ENCODE data around the gene ANTXR1.
"Not testable (repeated sequence)": the region's sequence is repeated elsewhere in the genome, so short reads cannot be mapped to it uniquely, and the experiment has no call there.

Gene ANTXR1

DNA sequence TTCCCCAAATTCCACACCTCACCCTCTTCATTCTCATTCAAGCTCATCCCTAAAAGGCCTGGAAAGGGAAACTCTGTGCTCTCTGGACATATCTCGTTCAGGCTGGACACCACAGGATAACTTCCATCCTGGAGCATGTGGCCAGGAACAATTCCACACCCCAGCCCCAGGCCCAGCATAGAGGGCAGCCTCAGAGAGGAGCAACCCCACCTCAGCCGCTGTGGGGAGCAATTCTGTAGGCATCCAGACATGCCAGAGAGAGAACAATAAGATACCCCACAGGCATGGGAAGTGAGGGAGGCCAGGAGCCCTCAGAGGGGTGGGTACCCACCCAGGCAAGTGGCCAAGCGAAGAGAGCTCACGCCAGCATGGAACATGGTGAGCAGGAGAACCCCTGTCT, 230.7 kb downstream of the ANTXR1 start:
- DNase-seq, result no peak

DNA sequence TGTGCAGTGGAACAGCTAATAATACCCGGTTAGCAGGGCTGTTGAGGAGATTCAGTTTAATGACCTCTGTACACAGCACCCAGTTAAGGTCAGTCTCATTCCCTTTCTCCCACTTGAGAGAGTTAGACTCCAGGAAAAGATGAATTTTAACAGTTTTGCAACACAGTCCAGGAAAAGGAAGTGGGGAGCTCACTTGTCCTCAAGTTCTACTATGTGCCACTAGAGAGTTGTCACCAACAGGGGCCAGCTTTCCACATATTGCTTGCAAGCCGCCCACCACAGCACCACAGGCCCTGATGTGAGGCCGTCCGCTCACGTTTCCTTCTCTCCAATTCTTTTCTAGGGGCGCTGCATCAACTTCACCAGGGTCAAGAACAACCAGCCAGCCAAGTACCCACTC, 231.9 kb downstream of the ANTXR1 start:
- DNase-seq, result no peak

GRCh38 chr2:69247583-69247982, 234.6 kb downstream of the ANTXR1 start:
- DNase-seq, result no peak

DNA sequence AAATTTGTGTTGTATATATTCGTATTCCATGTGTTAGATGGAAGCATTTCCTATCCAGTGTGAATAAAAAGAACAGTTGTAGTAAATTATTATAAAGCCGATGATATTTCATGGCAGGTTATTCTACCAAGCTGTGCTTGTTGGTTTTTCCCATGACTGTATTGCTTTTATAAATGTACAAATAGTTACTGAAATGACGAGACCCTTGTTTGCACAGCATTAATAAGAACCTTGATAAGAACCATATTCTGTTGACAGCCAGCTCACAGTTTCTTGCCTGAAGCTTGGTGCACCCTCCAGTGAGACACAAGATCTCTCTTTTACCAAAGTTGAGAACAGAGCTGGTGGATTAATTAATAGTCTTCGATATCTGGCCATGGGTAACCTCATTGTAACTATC, 235.3 kb downstream of the ANTXR1 start:
- no peak for DNase-seq

DNA sequence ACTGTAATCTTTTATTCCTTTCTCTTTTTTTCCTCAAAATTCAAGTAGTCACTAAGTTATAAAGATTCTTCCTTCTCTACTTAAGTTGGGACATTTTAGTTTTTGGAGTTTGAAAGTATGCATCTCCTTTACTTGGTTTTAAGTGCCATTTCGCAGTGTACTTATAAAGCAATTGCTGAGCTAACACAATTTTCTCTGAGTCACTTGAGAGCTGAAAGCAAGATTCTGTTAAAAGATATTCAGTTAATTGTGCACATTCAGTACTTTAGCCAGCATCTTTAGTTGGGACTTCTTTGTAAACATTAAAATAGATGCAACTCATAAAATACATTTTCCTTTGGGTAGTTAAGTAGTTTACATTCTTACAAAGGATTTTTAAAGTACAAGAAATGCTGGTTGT, 238.0 kb downstream of the ANTXR1 start:
- DNase-seq, result no peak

DNA sequence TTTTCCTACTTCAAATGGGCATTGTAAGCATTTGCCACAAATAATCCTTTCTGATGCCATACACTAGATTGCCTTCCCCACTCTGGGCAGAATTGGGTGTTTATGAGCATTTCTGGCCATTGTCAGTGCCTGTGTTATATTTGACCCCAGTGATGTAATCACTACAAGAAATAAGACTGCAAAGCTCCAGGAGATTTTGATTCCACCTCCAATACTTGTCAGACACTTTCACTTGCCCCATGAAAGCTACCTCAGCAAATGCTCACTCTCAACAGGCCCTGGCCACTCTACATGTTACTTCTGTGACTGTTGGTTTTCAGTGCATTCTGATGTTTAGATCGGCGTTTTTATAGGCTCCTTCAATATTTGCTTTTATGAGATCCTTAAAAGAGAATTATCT, 239.0 kb downstream of the ANTXR1 start:
- no peak for DNase-seq

GRCh38 chr2:69253112-69253511, 240.1 kb downstream of the ANTXR1 start:
- DNase-seq, result no peak

GRCh38 chr2:69253611-69254301, 240.8 kb downstream of the ANTXR1 start:
- no peak for DNase-seq

DNA sequence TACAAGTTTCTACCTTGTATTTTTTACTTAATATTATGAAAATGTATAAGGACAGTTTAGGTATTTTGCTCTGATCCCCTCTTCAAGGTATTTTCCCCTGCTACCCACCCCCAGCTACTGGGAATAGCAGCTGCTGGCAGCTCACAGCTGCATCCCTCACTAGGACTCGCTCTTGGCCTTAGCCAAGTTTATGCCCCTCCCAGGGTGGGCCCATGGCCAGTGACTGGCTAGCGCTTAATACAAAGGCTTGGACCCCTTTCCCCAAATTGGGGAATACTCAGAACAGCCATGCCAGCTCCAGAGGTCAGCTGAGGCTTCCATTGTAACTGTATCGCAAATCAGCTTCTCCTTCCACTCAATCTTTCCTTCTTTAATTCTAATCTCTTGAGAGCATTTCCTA, 242.8 kb downstream of the ANTXR1 start:
- DNase-seq, result no peak

- DNase-seq, result not testable (repeated sequence)
These were observed 247.1 kb downstream of the ANTXR1 start for GRCh38 chr2:69259994-69260591.

DNA sequence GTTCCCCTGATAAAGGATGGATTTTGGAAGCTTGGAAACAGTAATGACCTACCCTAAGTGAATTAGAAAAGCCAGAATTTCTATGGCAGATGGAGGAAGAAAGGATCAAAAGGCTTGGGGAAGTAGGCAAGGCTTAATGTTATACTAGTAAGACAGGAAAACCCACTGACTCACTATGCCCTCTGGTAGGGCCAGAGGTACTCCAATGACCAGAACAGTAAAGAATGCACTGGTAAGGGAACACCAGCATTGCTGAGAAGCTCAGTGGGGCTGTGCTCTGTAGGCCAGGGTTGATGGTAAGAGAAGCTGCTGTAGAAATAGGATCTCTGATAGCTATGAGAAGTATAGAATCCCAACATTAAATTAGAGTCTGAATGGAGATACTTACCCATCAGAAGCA, 247.7 kb downstream of the ANTXR1 start:
- no peak for DNase-seq

DNA sequence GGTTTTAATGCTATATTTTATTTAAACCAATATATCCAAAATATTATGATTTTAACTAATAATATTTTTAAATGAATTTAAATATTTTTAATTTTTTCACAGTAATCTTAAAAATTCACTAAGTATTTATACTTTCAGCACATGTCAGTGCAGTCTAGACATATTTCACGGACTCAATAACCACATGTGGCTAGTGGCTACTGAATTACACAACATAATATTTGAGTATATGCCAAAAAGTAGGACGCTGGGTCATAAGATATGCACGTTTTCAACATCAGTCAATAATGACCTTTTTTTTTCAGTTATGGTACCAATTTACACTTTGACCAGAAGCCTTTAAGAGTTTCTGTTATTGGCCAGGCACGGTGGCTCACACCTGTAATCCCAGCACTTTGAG, 256.4 kb downstream of the ANTXR1 start:
- DNase-seq, result no peak

GRCh38 chr2:69271831-69272257, 258.9 kb downstream of the ANTXR1 start:
- no peak for DNase-seq

DNA sequence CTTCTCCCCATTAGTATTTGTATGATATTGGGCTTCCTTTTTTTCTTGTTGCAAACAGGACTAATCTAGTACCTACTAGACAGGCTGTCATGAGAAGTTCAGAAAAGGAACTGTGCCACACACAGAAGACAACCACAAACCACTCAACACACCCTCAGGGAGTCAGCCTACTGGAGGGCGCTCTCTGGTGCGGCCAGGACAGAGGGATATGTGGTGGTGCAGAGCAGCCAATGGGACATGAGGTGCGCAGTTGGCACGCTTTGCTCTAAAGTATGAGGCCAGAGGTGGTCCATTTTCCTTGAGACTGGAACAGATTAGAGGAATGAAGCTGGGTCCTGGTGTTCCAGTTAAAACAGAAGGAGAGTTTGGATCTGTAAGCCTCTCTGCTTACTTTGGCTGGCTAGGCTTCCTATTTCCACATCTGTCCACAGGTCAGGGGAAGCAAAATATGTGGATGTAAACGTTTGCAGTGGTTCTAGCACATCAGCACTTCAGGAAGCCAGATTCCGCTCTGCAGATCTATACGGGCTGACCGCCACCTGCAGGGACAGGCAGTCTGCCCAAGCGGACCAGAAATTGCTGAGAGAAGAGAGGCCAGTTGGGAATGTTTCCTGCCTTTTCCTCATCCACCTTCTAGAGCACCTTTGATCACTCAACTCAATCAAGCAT, 260.0 kb downstream of the ANTXR1 start:
- DNase-seq, result no peak

- no peak for DNase-seq
These were observed 262.5 kb downstream of the ANTXR1 start for GRCh38 chr2:69275490-69275889.

DNA sequence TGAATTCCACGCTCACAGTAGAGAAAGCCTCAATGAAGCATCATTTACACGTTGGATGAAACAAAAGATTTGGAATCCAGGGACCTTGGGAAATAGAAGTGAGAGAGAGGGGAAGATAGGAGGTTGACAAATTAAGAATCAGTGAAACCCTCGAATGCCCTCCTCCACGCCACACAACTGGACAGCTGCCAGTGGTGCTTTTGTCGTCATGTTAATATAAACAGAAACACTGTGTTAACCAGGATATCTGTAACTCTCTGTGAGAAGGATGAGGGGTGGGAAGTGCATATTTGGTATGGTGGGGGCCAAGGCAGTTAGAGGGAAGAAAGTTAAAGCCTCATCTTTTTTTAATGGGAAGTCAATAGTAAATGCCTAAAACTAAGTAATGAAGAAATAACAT, 265.4 kb downstream of the ANTXR1 start:
- no peak for DNase-seq

- no peak for DNase-seq
These were observed 266.2 kb downstream of the ANTXR1 start for GRCh38 chr2:69279211-69279610.

DNA sequence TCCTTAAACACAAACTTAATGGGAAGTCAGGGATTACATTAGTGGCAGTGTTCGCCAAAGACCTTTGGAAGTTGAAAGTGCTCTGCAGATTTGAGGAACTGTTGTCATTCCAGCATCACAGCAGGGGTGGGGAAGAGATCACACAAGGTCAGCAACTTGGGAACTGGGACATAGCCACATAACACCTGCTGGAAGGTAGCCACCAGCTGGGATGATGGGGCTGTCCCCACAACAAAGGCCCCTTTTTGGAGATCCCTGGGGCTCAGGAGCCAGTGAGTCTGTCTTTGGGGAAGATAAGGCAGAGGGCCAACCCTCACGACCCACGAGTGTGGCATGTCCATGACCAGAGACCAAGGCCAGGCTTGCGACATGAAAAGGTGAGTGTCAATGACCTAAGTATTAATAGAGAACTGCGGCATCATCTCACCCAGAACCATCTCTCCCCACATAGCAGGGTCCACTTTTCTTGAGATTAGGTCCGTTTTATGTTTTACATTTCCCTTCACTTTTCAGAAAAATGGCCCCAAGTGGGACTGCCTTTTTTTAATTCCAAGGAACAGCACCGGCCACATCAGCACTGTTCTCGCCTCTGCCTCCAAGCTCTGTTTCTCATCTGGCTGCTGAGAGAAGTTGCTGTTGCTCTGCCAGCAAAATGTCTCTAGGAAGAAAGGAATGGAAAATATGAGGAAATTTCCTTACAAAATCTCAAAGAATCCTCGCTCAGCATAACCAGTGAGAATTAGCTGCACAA, 267.1 kb downstream of the ANTXR1 start:
- no peak for DNase-seq

- DNase-seq, result no peak
These were observed 267.9 kb downstream of the ANTXR1 start for GRCh38 chr2:69280796-69281412.

DNA sequence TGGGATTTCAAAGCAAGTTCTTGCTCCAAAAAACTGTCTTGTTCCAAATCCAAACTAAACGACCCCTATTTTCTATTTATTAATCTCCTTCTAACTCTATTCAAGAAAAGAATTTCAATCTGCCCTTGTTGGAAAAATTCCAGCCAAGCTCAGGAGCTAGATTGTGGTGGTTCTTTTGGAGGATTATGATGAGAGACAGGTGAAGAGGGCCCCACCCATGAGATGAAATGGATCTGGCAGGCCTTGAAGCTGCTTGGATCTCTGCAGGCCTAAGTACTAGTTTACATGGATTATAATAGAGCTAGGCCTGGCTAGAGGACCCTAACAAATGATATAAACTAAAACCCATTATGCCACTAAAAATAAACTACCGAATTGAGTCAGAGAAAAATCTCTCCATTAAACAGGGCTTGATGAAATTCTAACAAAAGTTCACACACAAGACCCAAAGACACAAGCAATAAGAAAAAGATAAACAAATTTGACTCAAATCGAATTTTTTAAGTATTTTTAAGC, 272.5 kb downstream of the ANTXR1 start:
- no peak for DNase-seq

DNA sequence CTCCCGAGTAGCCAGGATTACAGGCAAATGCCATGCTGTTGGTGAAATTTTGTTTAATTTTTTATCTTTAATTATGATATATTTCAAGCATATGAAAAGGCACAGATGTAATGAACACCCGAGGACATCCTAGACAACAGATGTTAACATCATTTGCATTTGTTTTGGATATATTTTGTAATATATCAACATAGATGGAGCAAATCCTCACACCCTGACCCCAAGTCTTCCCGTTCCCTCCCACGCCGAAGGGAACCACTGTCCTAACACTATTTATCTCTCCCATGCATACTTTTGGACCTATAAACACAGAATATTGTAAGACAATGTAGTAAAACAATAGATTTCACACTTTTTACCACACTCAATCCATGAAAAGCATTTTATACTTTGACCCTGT, 274.6 kb downstream of the ANTXR1 start:
- DNase-seq, result no peak

DNA sequence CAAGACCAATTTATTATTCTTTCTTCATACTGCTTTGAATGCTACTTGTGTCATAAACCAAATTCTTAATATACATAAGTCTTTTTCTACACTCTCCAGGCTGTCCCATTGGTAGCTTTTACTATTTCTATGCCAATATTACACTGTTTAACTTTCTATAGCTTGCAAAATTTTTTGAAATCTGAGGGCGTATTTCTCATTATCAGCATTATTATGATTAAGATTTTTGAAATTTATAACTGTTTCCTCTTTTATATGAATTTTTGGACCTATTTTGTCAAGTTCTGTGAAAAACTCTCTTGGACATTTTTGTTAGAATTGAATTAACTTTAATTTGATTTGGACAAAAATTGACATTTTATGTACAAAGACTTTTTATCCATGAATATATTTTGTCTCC, 275.4 kb downstream of the ANTXR1 start:
- DNase-seq, result no peak
